Erythroblast (primary cell): Measurements from ENCODE around the gene HACD2.

Experiments
- GATA1 ChIP-seq: IDR thresholded peaks from 2 replicates; pipeline ENCODE4 v1.6.1; 2011; ENCODE audit warnings: low read depth, mild to moderate bottlenecking, control low read depth, low read length, moderate library complexity
- POLR2A ChIP-seq: IDR thresholded peaks from 2 replicates; pipeline ENCODE4 v1.6.1; 2011; ENCODE audit warnings: mild to moderate bottlenecking, low read length

GRCh38 chr3:123527046-123527445 lies 57.8 kb downstream of the HACD2 start:
- TF ChIP-seq POLR2A (no peak), GATA1 (no peak)
